ENCODE data around the gene PPARA.
"Not testable (repeated sequence)": the region's sequence is repeated elsewhere in the genome, so short reads cannot be mapped to it uniquely, and the experiment has no call there.

PPARA gene

DNA sequence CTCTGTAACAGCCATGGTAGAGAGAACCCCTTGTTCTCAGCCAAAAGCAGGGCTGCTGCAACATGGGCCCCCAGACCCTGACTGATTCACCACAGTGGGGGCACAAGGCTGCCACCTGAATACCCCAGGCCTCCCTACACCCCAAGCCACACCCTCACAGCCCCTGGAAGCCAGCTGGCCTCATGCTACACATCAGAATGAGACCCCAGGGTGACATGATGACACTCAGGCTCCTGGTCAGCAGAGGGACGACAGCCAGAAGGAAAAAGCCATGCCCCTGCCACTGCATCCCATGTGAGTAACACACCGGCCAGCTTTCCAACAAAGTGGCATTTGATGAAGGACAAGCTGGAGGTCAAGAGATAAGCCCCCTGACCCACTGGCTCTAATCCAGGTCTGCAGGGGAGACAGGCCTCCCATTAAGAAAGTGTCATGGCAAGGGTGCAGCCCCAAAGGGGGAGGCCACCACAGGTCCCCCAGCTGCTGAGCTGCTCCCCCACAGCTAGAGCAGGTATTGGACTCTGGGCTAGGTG is 97.2 kb downstream of the PPARA start:
- DNase-seq (ENCODE audit: low read depth): no peak

DNA sequence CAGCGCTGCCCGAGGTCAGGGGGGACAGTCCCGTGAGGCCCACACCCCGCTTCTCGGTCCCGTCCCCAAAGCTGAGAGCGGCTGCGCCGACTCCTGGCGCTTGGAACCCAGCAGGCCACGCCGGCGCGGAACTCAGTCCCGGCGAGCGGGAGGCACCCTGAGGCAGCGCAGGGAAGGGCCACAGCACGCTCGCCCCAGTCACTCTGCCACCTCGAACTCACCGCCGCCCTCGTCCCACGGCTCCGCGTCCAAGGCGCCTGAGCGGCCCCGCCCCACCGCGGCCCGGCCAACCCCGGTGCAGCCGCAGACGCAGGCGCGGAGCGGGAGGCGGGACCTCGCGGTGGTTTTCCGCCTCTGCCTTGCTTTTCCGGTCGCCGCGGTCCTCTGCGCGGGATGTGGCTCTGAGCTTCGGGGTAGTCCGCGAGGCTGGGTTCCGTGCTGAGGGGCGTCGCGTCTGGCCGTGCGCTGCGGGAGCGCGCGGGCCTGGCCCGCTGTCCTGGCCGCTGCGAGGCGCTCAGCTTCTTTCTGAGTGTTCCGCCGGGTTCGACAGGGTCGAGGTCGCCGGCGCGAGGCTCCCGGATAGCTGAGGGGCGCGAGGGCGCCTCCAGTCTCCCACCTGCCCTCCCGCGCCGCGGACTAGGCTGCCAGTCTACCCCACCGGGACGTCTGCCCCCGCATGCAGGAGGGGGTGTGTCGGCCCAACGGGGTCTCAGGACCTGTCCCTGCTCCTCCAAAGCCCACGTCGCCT is 99.9 kb downstream of the PPARA start, which contains the start of gene CDPF1:
Gene CDPF1 (minus strand): TSS at position 259 of the 748 bp plus-strand sequence. CDS start 2,009 bp downstream, outside the sequence.
- DNase-seq (ENCODE audit: low read depth): peak; percentile 75

DNA sequence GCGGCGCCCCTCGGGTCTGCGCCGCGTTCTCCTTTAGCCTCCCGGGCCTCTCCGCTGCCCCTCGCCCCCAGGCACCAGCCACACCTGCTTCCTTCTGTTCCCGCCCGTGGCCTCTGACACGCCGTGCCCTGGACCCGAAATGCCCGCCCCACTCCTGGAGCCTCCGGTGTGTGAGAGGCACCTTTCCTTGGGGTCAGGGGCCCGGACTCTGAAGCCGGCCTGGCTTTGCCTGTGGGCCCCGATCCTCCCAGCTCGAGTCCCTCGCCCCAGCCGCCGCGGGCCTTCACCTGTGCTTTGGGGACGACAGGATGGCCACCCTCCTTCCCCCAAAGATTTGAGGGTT is 100.4 kb downstream of the PPARA start:
- no peak for DNase-seq (ENCODE audit: low read depth)

DNA sequence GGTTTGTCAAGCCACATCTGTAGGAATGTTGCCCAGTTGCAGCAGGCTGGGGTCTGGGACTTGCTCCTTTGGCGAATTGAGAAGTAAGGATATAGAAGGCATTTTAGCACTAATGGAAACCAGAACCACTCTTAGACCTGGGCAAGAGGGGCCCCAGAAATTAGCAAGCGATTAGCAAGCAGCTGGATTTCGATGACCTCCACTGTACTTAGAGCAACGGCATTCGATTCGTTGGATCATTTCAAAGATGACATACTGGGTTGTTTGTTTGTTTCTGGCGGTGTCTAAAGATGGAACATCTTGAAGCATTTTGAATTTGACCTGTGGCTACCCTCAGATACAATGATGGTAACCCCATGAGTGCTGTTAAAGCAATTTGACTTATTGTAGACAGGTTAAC is 100.9 kb downstream of the PPARA start:
- no peak for DNase-seq (ENCODE audit: low read depth)

DNA sequence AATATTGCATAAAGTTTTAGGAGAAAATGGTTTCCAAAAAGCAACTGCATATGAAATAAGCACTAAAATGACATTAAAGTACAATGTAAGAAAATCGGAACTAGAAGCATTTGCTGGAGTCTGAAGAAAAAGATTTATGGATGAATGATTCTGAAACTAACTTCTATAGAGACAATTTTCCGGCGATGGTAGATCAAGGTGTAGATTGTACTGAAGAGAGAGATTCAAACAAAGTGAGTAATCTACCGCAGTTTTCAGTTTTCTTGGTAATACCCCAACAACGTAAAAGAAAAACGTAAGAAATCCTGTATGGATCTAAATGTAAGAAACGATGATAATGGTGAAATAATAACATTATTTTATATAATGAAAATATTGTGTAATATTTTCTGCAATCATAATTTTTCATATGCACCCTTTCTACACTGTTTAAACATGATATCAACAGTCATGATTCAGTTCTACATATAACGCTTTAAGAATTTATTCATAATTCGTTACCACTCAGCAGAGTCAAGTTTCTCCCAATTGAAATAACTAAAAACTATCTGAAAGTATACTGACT is 101.6 kb downstream of the PPARA start:
- DNase-seq (ENCODE audit: low read depth): no peak

DNA sequence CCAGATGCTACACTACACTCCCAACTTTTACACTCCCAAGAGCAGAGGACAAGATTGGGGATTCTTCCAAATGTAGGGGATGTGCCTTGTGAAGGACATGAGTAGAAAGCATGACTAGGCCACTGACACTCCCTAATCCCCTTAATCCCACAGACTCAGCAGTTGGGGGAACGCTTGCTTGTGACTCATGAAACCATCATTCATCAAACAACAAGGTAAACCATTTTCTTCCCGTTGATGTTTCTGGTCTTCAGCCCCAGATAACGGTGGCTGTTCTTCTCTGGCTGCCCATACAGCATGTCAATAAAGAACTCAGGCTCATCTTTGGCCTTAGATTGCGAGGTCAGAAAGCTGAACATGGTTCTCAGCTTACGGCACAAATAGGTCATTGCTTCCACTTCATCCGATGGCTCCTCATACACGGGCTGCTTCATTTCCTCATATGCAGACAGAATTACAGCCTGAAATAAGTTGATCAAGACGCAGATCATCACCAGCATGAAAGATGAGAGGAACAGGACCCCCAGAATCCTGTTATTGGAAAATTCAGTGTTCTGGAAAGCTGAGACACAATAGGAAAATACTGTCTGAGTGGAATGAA is 106.1 kb downstream of the PPARA start:
- no peak for DNase-seq (ENCODE audit: low read depth)

DNA sequence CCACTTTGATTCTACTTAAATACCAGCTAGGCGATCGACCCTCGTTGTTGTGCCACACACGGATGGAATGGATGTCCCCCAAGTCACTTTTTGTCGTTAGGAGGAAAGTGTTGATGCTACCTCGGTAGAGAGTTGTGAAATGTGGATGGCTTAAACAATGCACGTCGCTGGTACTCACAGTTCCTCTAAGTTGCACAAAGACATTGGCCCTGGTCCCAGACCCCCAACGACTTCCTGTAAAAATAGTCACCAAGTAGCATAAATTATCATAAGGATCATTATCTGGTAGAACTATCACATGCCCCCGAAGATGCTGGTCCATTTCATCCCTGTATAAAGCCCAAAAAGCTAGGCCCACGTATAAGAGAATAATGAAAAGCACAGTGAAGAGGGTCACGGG is 109.0 kb downstream of the PPARA start:
- DNase-seq (ENCODE audit: low read depth): no peak

DNA sequence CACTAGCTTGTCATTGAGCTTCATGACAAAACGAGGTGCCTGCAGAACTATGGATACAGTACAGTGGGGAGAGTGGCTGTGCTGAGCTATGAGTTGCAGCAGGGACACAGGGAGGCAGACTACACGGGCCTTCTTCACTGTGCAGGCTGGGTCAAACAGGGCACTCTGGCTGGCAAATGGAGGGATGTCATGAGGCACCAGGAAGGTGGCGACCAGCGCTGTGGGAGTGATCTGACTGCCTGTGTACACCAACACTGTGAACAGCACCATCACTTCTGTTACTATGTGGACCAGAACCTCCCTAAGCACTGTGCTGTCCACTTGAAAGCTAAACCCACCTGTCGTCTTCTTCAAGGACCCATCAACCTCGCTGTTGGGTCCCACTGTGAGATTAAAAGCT is 109.7 kb downstream of the PPARA start:
- DNase-seq (ENCODE audit: low read depth): no peak

DNA sequence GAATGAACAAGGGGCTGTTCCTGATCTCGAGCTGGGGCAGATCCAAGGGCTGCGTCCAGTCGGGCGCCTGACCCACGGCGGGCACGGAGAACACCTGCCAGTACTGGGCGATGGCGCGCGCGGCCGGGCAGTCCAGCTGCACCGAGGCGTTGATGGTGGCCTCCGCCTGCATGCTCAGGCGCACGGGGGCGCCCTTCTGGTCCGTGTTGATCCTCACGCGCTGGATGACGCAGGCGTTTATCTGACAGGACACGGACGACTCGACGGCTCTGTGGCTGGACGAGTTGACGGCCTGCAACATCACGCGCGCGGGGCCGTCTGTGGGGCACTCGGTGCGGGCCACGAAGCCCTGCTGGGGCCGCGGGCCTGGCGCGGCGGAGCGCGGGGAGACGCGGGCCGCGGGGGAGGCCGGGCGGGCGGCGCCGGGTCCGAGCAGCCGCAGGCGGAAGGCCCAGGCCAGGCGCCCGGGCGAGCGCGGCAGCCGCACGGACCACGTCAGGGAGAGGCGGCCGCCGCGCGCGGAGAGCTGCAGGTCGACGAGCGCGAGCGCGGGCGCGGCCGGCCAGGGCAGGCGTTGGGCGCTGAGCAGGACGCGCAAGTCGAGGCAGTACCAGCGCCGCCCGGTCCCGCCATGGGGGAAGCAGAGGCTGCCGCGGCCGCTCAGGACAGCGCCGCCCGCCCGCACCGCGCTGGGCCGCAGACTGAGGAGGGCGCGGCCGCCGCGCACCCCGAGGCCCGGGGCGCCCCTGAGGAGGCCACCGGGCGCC is 112.3 kb downstream of the PPARA start:
- DNase-seq (ENCODE audit: low read depth): no peak

DNA sequence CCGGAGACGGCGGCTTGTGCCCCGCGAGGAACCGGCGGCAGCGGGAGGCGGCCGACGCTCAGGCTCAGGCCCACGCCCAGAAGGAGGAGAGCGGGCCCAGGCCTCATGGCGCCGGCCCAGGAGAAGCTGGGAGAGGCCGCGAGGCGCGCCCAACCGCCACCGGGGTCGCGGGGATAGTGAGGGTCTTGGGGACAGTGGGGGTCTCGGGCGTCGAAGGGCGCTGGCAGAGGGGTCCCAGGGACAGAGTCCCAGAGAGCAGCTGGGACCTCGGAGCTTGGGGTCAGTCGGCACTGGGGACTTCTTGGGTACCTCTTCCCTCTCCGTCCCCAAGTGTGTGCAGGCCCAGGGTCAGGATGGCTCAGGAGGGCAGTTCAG is 112.9 kb downstream of the PPARA start, which contains the start of gene PKDREJ:
Gene PKDREJ (minus strand): TSS at position 128 of the 375 bp plus-strand sequence. CDS start 21 bp downstream, at position 107.
- DNase-seq (ENCODE audit: low read depth): no peak

DNA sequence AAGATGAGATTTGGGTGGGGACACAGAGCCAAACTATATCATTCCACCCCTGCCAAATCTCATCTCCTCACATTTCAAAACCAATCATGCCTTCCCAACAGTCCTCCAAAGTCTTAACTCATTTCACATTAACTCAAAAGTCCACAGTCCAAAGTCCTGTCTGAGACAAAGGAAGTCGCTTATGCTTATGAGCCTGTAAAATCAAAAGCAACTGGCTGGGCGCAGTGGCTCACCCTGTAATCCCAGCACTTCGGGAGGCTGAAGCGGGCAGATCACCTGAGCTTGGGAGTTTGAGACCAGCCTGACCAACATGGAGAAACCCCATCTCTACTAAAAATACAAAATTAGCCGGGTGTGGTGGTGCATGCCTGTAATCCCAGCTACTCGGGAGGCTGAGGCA is 114.2 kb downstream of the PPARA start:
- not testable (repeated sequence) for DNase-seq (ENCODE audit: low read depth)

DNA sequence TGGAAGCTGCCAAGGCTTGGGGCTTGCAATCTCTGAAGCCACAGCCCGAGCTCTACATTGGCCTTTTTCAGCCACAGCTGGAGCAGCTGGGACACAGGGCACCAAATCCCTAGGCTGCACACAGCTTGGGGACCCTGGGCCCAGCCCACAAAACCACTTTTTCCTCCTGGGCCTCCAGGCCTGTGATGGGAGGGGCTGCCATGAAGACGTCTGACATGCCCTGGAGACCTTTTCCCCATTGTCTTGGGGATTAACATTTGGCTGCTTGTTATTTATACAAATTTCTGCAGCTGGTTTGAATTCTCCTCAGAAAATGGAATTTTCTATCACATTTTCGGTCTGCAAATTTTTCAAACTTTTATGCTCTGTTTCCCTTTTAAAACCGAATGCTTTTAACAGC is 115.3 kb downstream of the PPARA start:
- not testable (repeated sequence) for DNase-seq (ENCODE audit: low read depth)

DNA sequence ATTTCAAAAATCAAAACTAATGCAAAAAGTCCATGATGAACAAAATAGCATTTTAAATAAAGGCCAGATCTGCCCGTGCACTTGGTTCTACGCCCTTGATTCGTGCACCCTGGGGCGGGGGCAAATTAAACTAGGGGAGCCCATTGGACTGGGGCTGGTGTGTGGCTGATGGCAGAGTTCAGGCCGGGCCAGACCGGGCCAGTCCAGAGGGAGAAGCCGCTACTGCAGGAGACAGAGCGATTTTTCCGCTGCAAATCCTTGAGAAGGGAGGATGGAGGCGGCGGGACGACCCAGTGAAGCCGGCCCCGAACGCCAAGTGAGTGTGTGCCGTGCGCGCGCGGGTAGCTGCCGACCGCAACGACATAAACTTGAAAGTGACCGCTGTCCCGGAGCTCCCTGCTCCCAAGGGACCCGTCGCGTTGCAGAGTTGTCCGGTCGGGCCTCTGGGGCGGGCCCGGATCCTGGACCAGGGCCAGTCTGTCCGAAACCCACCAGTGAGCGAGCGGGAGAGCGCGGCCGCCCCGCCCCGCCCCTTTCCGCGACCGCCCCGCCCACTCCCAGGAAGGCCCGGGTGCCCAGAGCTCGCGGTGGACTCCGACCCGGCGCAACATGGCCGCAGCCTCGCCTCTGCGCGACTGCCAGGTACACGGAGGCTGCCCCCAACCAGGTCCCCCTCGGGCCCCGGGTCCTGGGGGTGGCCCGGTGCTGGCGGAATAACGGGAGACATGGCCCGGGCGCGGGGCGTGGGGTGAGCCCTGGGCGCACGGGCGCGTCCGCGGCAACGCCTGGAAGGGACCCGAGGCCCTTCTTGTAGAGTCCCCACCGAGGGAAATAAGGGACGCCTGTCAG is 117.3 kb downstream of the PPARA start, which contains the start of gene TTC38:
Gene TTC38 (plus strand): TSS at position 578 of the 849 bp plus-strand sequence. CDS start 32 bp downstream, at position 610.
- DNase-seq (ENCODE audit: low read depth): no peak

DNA sequence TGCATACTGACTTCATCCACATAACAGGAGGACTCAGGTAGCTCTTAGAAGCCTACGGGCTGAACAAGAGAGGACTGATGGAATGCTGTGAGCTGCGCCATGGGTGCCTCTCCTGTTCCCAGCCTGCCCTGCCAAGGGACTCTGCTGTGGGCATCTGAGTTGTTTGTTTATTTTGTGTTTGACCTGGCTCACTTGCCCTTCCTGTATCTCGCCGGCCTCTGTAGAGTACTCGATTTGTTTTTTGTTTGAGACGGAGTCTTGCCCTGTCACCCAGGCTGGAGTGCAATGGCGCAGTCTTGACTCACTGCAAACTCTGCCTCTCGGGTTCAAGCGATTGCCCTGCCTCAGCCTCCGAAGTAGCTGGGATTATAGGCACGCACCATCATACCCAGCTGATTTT is 119.2 kb downstream of the PPARA start:
- no peak for DNase-seq (ENCODE audit: low read depth)

DNA sequence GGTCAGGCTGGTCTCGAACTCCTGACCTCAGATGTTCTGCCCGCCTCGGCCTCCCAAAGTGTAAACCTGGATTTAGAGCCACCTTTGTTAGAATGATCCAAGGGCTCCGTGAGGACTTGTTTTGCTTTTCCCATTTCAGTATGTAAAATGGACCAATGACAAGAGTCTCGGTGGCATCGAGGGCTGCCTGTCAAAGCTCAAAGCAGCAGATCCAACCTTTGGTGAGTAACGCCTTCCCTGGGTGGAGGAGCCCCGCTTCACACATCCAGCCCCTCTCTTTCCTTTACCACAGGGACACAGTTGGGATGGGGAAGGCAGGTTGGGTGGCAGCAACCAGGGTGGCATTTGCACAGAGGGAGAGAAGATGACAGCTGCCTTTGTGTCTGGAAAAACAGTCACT is 121.9 kb downstream of the PPARA start:
- no peak for DNase-seq (ENCODE audit: low read depth)

DNA sequence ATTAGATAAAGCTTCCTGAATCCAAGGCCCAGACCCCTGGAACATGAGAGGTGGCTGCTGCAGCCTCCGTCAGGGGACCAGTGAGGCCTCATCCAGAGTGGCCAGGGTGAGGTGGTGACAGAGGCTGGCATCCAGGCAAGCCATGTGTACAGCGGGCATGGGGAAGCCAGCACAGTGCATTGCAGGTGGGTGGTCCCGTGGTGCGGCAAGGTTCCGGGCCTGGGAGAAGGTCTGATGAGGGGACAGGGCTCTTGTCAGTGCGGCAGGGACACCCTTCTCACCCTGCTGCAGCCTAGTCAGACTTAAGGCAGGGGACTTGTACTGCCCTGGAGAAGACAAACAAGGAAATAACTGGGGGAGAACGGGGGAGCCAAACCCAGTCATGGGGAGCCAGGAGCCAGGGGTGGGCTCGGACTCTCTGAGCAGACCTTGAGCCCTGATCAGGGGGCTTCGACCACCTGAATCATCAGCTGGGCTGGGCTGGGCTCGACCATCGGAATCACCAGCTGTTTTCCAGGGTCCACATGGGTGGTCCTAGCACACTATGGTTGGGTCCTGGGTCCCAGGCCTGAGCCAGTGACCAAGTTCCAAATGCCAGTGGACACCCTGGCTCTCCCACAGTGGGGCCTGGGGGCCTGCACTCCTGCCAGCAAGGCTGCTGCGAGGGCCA is 122.6 kb downstream of the PPARA start:
- no peak for DNase-seq (ENCODE audit: low read depth)

DNA sequence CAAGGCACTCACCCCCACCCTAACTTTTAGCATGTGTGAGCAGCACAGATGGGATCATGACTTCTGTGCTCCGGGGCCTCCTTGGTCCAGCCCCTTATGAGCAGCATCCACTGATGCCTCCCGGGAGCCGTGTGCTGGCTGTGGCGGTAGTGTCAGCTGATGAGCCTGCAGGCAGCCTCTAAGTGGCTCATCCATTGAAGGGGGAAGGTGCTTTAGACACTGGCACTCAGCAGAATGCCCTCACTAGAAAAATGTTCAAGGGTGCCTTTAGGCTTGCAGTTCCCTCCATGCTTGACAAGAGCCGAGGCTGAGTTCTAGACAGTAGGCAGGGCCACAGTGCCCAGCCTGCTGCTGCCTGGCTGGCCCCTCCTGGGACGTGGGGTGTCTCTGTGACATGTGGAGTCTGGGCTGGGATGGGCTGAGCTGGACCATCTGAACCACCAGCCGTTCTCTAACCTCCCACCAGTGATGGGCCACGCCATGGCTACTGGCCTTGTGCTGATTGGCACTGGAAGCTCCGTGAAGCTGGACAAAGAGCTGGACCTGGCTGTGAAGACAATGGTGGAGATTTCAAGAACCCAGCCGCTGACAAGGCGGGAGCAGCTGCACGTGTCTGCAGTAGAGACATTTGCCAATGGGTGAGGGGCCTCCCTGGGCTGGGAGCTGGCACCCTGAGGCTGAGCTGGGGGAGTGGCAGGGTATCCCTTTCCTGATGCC is 123.3 kb downstream of the PPARA start:
- DNase-seq (ENCODE audit: low read depth): no peak

DNA sequence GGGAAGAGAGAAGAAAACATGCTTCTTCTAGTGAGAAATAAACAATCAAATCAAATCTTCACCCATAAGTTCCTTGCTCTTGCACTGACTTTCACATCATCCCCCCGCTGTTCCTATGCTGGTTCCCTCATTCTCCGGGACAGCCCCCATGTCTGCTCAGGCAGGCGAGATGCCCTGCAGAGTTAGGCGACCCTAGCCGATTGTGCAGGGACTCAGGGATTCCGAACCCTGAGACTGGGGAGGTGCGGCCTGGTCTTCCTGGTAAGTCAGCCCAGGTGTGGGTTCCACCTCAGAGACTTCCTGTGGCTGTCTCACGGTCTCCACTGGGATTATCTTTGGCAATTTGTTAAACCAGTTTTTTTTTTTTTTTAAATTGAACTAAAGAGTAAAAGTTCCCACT is 124.1 kb downstream of the PPARA start:
- no peak for DNase-seq (ENCODE audit: low read depth)

DNA sequence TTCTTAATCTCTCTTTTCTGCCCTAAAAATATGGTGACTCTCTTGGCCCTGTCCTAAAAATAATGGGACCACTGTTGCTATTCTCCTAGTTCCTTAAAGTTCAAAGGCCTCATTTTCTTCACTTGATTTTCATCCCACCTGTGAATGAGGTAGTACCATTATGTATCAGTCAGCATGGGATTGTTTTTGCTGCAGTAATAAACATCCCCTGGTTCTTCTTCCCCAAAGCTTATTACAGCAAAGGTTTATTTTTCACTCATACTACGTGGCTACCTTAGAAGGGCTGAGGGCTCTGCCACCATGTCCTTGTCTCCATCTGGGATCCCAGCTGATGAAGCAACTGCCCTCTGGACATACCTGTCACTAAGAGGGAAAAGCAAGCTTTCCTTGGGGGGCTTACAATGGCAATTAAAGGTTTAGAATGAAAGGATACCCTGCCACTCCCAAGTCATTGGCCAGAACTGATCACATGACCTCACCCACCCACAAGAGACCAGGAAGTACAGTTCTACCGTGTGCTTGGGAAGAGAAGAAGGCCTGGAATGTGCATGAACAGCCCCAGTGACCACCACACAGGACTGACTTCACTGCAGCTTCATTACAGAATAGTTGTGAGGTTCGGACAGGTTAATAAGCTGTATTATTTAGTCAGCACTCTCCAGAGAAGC is 125.3 kb downstream of the PPARA start:
- no peak for DNase-seq (ENCODE audit: low read depth)

DNA sequence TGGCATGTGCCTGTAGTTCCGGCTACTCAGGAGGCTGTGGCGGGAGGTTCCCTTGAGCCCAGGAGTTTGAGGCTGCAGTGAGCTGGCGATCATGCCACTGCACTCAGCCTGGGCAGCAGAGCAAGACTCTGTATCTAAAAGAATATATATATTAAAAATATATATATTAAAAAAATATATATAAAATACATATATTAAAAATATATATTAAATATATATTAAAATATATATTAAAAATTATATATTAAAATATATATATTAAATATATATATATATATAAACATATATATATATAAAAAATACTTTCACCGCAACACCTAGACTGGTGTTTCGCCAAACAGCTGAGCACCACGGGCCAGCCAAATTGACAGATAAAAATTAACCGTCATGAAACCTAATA is 126.2 kb downstream of the PPARA start:
- no peak for DNase-seq (ENCODE audit: low read depth)

Measured in stimulated activated CD8-positive, alpha-beta memory T cell treated with anti-CD3 and anti-CD28 coated beads, Interleukin-7, amount 100 ng/mL, for 24 hours (primary cell).